ENCODE results near the gene GLI2.

DNA sequence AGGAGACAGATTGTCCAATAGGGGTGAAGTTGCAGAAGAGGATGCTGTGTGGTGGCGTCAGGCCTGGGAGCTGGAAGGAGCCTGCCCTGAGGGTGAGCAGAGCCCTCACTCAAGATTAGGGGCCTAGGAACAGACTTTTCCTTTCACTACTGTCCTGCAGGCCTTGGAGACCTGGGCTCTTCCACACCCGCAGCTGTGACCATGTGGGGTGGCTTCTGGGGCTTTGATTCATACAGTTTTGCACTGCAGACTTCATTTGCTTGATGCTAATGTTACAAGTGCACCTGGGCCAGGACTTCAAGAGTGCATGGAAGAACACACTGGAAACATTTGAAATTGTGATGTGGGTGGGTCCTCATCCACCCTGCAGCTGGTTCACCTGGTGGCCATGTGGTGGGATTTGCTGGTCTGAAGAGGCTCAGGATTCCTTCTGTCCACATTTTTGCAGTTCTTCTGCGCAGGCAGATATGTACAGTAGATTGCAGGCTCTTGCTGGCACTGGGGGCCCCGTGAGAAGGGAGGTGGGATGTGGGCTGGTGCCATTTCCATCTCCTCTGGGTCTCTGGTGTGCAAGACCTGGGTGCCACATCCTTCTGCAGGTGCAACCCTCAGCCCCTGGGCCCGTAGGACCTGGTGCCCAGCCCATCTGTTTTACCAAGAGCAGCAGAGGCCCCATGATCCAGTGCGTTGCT, 9.9 kb downstream of the GLI2 start:
- TF ChIP-seq, protein P1, sequence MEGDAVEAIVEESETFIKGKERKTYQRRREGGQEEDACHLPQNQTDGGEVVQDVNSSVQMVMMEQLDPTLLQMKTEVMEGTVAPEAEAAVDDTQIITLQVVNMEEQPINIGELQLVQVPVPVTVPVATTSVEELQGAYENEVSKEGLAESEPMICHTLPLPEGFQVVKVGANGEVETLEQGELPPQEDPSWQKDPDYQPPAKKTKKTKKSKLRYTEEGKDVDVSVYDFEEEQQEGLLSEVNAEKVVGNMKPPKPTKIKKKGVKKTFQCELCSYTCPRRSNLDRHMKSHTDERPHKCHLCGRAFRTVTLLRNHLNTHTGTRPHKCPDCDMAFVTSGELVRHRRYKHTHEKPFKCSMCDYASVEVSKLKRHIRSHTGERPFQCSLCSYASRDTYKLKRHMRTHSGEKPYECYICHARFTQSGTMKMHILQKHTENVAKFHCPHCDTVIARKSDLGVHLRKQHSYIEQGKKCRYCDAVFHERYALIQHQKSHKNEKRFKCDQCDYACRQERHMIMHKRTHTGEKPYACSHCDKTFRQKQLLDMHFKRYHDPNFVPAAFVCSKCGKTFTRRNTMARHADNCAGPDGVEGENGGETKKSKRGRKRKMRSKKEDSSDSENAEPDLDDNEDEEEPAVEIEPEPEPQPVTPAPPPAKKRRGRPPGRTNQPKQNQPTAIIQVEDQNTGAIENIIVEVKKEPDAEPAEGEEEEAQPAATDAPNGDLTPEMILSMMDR (tag by site-specific recombination; IDR thresholded peaks at IDR 0.05): no peak
- TF ChIP-seq, protein P2, sequence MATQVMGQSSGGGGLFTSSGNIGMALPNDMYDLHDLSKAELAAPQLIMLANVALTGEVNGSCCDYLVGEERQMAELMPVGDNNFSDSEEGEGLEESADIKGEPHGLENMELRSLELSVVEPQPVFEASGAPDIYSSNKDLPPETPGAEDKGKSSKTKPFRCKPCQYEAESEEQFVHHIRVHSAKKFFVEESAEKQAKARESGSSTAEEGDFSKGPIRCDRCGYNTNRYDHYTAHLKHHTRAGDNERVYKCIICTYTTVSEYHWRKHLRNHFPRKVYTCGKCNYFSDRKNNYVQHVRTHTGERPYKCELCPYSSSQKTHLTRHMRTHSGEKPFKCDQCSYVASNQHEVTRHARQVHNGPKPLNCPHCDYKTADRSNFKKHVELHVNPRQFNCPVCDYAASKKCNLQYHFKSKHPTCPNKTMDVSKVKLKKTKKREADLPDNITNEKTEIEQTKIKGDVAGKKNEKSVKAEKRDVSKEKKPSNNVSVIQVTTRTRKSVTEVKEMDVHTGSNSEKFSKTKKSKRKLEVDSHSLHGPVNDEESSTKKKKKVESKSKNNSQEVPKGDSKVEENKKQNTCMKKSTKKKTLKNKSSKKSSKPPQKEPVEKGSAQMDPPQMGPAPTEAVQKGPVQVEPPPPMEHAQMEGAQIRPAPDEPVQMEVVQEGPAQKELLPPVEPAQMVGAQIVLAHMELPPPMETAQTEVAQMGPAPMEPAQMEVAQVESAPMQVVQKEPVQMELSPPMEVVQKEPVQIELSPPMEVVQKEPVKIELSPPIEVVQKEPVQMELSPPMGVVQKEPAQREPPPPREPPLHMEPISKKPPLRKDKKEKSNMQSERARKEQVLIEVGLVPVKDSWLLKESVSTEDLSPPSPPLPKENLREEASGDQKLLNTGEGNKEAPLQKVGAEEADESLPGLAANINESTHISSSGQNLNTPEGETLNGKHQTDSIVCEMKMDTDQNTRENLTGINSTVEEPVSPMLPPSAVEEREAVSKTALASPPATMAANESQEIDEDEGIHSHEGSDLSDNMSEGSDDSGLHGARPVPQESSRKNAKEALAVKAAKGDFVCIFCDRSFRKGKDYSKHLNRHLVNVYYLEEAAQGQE (tag by site-specific recombination; IDR thresholded peaks at IDR 0.05): no peak
